ENCODE measurements around the gene CS.

The CS gene

DNA sequence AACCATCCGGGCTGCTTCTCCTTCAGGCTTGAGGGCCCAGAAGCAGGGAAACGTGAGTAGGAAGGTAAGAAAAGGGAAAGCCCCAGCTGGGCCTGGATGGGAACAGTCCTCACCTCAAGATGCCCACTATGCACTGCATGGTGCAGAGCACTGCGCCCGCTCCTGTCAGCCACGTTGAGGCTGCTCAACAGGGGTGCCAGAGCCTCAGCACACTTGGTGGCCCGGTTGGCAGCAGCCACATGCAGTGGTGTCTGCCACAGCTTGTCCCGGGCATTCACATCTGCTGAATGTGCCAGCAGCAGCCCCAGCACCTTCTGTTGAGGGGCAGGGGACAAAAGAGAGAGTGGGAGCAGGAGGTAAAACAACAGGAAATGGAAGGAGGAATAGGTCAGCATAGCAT lies 44.5 kb downstream of the CS start:
- Histone ChIP-seq H4K8ac (ENCODE audit: low read depth, low read length) (no peak overlapping the region), H3K56ac (ENCODE audit: low read length) (no peak overlapping the region), H3K4me3 (ENCODE audit: low read length) (no peak overlapping the region), H2BK120ac (ENCODE audit: low read depth, low read length) (no peak overlapping the region), H3K79me1 (ENCODE audit: low read length) (peaks cover 13% of the 10 kb centered on the region), H3K27me3 (ENCODE audit: insufficient read depth, low read length, poor library complexity) (no peaks in the 10 kb centered on the region), H2BK15ac (replicated peaks; ENCODE audit: low read depth) (no peak overlapping the region), H2AK5ac (ENCODE audit: low read length) (no peak overlapping the region), H3K4me1 (ENCODE audit: control insufficient read depth, low read depth, low read length) (peaks cover 8% of the 10 kb centered on the region), H3K4ac (ENCODE audit: low read depth, low read length) (no peak overlapping the region), H2BK5ac (ENCODE audit: low read length) (no peak overlapping the region), H4K5ac (ENCODE audit: low read length) (no peak overlapping the region), H3K36me3 (ENCODE audit: control insufficient read depth, insufficient read depth, low read length) (peaks cover 24% of the 10 kb centered on the region), H3K4me2 (ENCODE audit: low read length) (no peak overlapping the region), H3K18ac (ENCODE audit: low read length) (no peak overlapping the region), H3K27ac (ENCODE audit: low read depth, low read length) (no peak overlapping the region), H3K9ac (ENCODE audit: low read length) (peak overlapping the region; percentile 2), H3K79me2 (ENCODE audit: control insufficient read depth, insufficient read depth, low read length) (peaks cover 6% of the 10 kb centered on the region), H3K23ac (ENCODE audit: low read length) (no peak overlapping the region)
- no peak for DNase-seq
- no CpG with 5 or more reads among the region's 7 CpGs for WGBS (ENCODE audit: extremely low coverage, insufficient coverage, low lambda C conversion rate)

DNA sequence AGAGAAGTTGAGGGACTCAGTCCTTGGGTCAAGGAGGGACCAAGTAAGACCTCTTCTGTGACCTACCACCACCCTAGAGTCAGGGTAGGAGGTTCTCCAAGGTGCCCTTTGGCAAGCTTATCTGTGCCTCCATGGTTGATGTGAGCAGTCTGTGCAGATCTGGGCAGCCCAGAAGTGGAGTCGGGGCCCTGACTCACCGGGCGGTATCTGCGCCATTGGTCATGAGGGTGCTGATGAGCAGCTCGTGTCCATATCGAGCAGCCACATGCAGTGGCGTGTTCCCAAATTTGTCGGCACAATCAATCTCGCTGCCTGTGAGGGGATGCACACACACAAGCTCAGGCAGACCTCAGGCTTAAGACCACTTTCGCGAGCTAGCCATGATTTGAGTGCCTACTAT lies 47.0 kb downstream of the CS start:
- no peak overlapping the region for H2BK15ac ChIP-seq (replicated peaks; ENCODE audit: low read depth)
- peaks cover 8% of the 10 kb centered on the region for H3K4me1 ChIP-seq (ENCODE audit: control insufficient read depth, low read depth, low read length)
- H2BK5ac ChIP-seq (ENCODE audit: low read length): no peak overlapping the region
- no peak overlapping the region for H4K8ac ChIP-seq (ENCODE audit: low read depth, low read length)
- H3K23ac ChIP-seq (ENCODE audit: low read length): no peak overlapping the region
- H3K27ac ChIP-seq (ENCODE audit: low read depth, low read length): no peak overlapping the region
- H3K56ac ChIP-seq (ENCODE audit: low read length): no peak overlapping the region
- H3K4me2 ChIP-seq (ENCODE audit: low read length): no peak overlapping the region
- no peak overlapping the region for H4K5ac ChIP-seq (ENCODE audit: low read length)
- peaks cover 13% of the 10 kb centered on the region for H3K79me1 ChIP-seq (ENCODE audit: low read length)
- H3K36me3 ChIP-seq (ENCODE audit: control insufficient read depth, insufficient read depth, low read length): peaks cover 36% of the 10 kb centered on the region
- no peak for DNase-seq
- H3K9ac ChIP-seq (ENCODE audit: low read length): no peak overlapping the region
- peaks cover 6% of the 10 kb centered on the region for H3K79me2 ChIP-seq (ENCODE audit: control insufficient read depth, insufficient read depth, low read length)
- no peak overlapping the region for H2AK5ac ChIP-seq (ENCODE audit: low read length)
- H3K18ac ChIP-seq (ENCODE audit: low read length): no peak overlapping the region
- H3K4ac ChIP-seq (ENCODE audit: low read depth, low read length): no peak overlapping the region
- no CpG with 5 or more reads among the region's 11 CpGs for WGBS (ENCODE audit: extremely low coverage, insufficient coverage, low lambda C conversion rate)
- H3K27me3 ChIP-seq (ENCODE audit: insufficient read depth, low read length, poor library complexity): no peaks in the 10 kb centered on the region
- H3K4me3 ChIP-seq (ENCODE audit: low read length): no peak overlapping the region
- H2BK120ac ChIP-seq (ENCODE audit: low read depth, low read length): no peak overlapping the region

DNA sequence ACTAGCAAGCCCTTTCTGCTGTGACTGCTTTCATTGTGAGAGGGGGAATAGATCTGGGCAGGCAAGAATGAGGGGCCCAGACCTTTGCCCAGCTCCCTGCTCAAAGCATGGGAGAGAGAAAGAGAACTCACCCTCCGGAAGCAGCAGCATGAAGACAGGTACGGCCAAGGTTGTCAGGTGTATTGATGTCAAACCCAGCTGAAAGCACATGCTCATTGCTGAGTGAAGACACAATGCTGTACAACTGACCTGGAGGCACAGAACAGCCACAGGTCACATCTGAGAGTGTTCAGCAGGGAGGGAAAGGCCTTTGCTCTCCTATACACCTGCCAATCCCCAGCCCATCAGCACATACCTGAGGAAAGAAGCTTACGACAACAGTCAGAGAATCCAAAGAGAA lies 47.5 kb downstream of the CS start:
- Histone ChIP-seq H3K36me3 (ENCODE audit: control insufficient read depth, insufficient read depth, low read length) (peaks cover 36% of the 10 kb centered on the region), H2BK120ac (ENCODE audit: low read depth, low read length) (no peak overlapping the region)
- no CpG with 5 or more reads among the region's 3 CpGs for WGBS (ENCODE audit: extremely low coverage, insufficient coverage, low lambda C conversion rate)

DNA sequence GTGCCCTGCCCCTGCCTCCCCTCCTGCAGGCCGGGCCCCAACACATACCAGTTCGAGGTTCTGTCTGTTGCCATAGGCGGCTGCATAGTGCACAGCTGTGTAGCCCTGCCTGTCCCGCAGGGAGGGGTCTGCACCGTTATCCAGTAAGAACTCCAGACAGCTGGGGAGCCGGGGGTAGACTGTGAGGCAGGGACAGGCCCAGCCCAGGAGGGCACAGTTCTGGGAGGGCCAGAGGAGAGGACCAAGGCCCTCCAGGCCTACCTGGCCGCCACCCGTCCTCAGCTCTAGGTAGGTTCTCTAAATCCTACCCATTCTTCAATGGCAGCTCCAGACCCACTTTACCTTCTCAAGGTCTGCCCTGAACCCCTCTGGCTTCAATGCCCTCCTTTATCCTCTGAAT lies 51.4 kb downstream of the CS start:
- H3K56ac ChIP-seq (ENCODE audit: low read length): no peak overlapping the region
- WGBS (ENCODE audit: extremely low coverage, insufficient coverage, low lambda C conversion rate): no CpG with 5 or more reads among the region's 8 CpGs
- DNase-seq: no peak
- peaks cover 50% of the 10 kb centered on the region for H3K36me3 ChIP-seq (ENCODE audit: control insufficient read depth, insufficient read depth, low read length)
- H3K4me3 ChIP-seq (ENCODE audit: low read length): no peak overlapping the region
- no peak overlapping the region for H3K9ac ChIP-seq (ENCODE audit: low read length)
- H3K4ac ChIP-seq (ENCODE audit: low read depth, low read length): no peak overlapping the region
- no peaks in the 10 kb centered on the region for H3K4me1 ChIP-seq (ENCODE audit: control insufficient read depth, low read depth, low read length)
- no peaks in the 10 kb centered on the region for H3K27me3 ChIP-seq (ENCODE audit: insufficient read depth, low read length, poor library complexity)
- H3K79me2 ChIP-seq (ENCODE audit: control insufficient read depth, insufficient read depth, low read length): no peaks in the 10 kb centered on the region
- no peak overlapping the region for H3K27ac ChIP-seq (ENCODE audit: low read depth, low read length)
- H4K5ac ChIP-seq (ENCODE audit: low read length): no peak overlapping the region
- H2AK5ac ChIP-seq (ENCODE audit: low read length): no peak overlapping the region
- H3K23ac ChIP-seq (ENCODE audit: low read length): no peak overlapping the region
- peaks cover 1% of the 10 kb centered on the region for H3K79me1 ChIP-seq (ENCODE audit: low read length)
- H3K4me2 ChIP-seq (ENCODE audit: low read length): no peak overlapping the region
- H2BK120ac ChIP-seq (ENCODE audit: low read depth, low read length): no peak overlapping the region
- no peak overlapping the region for H4K8ac ChIP-seq (ENCODE audit: low read depth, low read length)
- no peak overlapping the region for H2BK5ac ChIP-seq (ENCODE audit: low read length)
- no peak overlapping the region for H3K18ac ChIP-seq (ENCODE audit: low read length)
- H2BK15ac ChIP-seq (replicated peaks; ENCODE audit: low read depth): no peak overlapping the region

More for the DNA sequence above, 47.5 kb downstream of the CS start:
- no peak overlapping the region for H4K8ac ChIP-seq (ENCODE audit: low read depth, low read length)
- no peak overlapping the region for H2BK5ac ChIP-seq (ENCODE audit: low read length)
- H3K23ac ChIP-seq (ENCODE audit: low read length): no peak overlapping the region
- H4K5ac ChIP-seq (ENCODE audit: low read length): no peak overlapping the region
- no peak overlapping the region for H2BK15ac ChIP-seq (replicated peaks; ENCODE audit: low read depth)
- H3K79me2 ChIP-seq (ENCODE audit: control insufficient read depth, insufficient read depth, low read length): peaks cover 6% of the 10 kb centered on the region
- H3K9ac ChIP-seq (ENCODE audit: low read length): no peak overlapping the region
- no peak overlapping the region for H2AK5ac ChIP-seq (ENCODE audit: low read length)
- no peak overlapping the region for H3K56ac ChIP-seq (ENCODE audit: low read length)
- H3K18ac ChIP-seq (ENCODE audit: low read length): no peak overlapping the region
- peaks cover 13% of the 10 kb centered on the region for H3K79me1 ChIP-seq (ENCODE audit: low read length)
- H3K4me3 ChIP-seq (ENCODE audit: low read length): no peak overlapping the region
- no peak for DNase-seq
- no peak overlapping the region for H3K27ac ChIP-seq (ENCODE audit: low read depth, low read length)
- H3K27me3 ChIP-seq (ENCODE audit: insufficient read depth, low read length, poor library complexity): no peaks in the 10 kb centered on the region
- H3K4me1 ChIP-seq (ENCODE audit: control insufficient read depth, low read depth, low read length): peaks cover 8% of the 10 kb centered on the region
- H3K4ac ChIP-seq (ENCODE audit: low read depth, low read length): no peak overlapping the region
- H3K4me2 ChIP-seq (ENCODE audit: low read length): no peak overlapping the region

DNA sequence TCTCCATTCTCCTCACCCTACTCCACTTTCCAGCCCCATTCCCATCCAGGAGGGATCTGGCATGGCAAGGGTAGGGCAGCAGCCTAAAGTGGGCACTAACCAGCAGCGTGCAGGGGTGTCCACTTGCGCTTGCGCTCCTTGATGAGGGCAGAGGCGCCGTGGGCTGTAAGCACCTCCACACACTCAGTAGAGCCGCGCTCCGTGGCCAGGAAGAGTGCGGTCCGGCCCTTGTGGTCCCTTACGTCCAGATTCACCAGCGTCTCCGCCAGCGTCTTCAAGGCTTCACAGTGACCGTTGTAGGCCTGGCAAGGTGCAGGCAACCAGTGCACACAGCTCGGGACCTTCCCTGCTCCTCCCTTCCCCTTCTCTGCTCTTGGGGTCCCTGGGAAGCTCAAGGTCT lies 52.2 kb downstream of the CS start:
- Histone ChIP-seq H3K36me3 (ENCODE audit: control insufficient read depth, insufficient read depth, low read length) (peaks cover 49% of the 10 kb centered on the region), H3K18ac (ENCODE audit: low read length) (no peak overlapping the region)

DNA sequence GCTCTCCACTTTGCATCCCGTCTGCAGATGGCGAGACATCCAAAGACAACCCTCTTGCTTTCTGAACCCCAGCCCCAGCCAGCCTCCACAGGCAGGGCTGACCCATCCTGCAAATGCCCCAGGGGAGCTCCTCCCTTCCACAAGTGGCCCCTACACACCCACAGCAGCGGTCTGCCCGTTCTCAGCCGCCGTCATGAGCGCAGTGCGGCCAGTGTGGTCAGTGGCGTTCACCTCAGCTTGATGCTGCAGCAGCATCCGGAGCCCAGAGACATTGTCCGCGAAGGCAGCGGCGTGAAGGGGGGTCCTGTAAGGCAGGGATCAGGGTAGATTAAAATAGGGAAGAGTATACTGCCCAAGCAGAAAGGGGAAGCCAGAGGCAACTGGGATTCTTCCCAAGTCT lies 55.6 kb downstream of the CS start:
- H2BK5ac ChIP-seq (ENCODE audit: low read length): no peak overlapping the region
- H3K4me1 ChIP-seq (ENCODE audit: control insufficient read depth, low read depth, low read length): no peaks in the 10 kb centered on the region
- no peak overlapping the region for H3K9ac ChIP-seq (ENCODE audit: low read length)
- no peak overlapping the region for H3K4me2 ChIP-seq (ENCODE audit: low read length)
- H3K4me3 ChIP-seq (ENCODE audit: low read length): no peak overlapping the region
- H3K79me2 ChIP-seq (ENCODE audit: control insufficient read depth, insufficient read depth, low read length): no peaks in the 10 kb centered on the region
- H4K5ac ChIP-seq (ENCODE audit: low read length): no peak overlapping the region
- no peaks in the 10 kb centered on the region for H3K27me3 ChIP-seq (ENCODE audit: insufficient read depth, low read length, poor library complexity)
- no peak for DNase-seq
- no peak overlapping the region for H3K18ac ChIP-seq (ENCODE audit: low read length)
- no peak overlapping the region for H2BK15ac ChIP-seq (replicated peaks; ENCODE audit: low read depth)
- no peak overlapping the region for H3K4ac ChIP-seq (ENCODE audit: low read depth, low read length)
- no peak overlapping the region for H2AK5ac ChIP-seq (ENCODE audit: low read length)
- no peak overlapping the region for H2BK120ac ChIP-seq (ENCODE audit: low read depth, low read length)
- peaks cover 34% of the 10 kb centered on the region for H3K36me3 ChIP-seq (ENCODE audit: control insufficient read depth, insufficient read depth, low read length)
- no peaks in the 10 kb centered on the region for H3K79me1 ChIP-seq (ENCODE audit: low read length)
- no peak overlapping the region for H4K8ac ChIP-seq (ENCODE audit: low read depth, low read length)
- no CpG with 5 or more reads among the region's 14 CpGs for WGBS (ENCODE audit: extremely low coverage, insufficient coverage, low lambda C conversion rate)
- H3K23ac ChIP-seq (ENCODE audit: low read length): no peak overlapping the region
- no peak overlapping the region for H3K56ac ChIP-seq (ENCODE audit: low read length)
- no peak overlapping the region for H3K27ac ChIP-seq (ENCODE audit: low read depth, low read length)

More for the DNA sequence above, 52.2 kb downstream of the CS start:
- Histone ChIP-seq H3K79me2 (ENCODE audit: control insufficient read depth, insufficient read depth, low read length) (no peaks in the 10 kb centered on the region), H3K4me1 (ENCODE audit: control insufficient read depth, low read depth, low read length) (no peaks in the 10 kb centered on the region), H3K27me3 (ENCODE audit: insufficient read depth, low read length, poor library complexity) (no peaks in the 10 kb centered on the region), H3K9ac (ENCODE audit: low read length) (no peak overlapping the region), H2BK120ac (ENCODE audit: low read depth, low read length) (no peak overlapping the region), H2BK15ac (replicated peaks; ENCODE audit: low read depth) (no peak overlapping the region), H4K5ac (ENCODE audit: low read length) (no peak overlapping the region), H3K23ac (ENCODE audit: low read length) (no peak overlapping the region), H3K79me1 (ENCODE audit: low read length) (peaks cover 1% of the 10 kb centered on the region), H4K8ac (ENCODE audit: low read depth, low read length) (no peak overlapping the region), H2AK5ac (ENCODE audit: low read length) (no peak overlapping the region), H3K56ac (ENCODE audit: low read length) (no peak overlapping the region), H3K4me2 (ENCODE audit: low read length) (no peak overlapping the region), H3K27ac (ENCODE audit: low read depth, low read length) (no peak overlapping the region), H3K4me3 (ENCODE audit: low read length) (no peak overlapping the region), H3K4ac (ENCODE audit: low read depth, low read length) (no peak overlapping the region), H2BK5ac (ENCODE audit: low read length) (no peak overlapping the region)
- no peak for DNase-seq
- WGBS (ENCODE audit: extremely low coverage, insufficient coverage, low lambda C conversion rate): no CpG with 5 or more reads among the region's 16 CpGs
